ENCODE data around the gene POLE.
"Not testable (repeated sequence)": the region's sequence is repeated elsewhere in the genome, so short reads cannot be mapped to it uniquely, and the experiment has no call there.

Gene POLE

GRCh38 chr12:132718644-132719043 is 31.5 kb upstream of the POLE start:
- DNase-seq = no peak

GRCh38 chr12:132717531-132718387 is 30.6 kb upstream of the POLE start:
- no peak for DNase-seq

GRCh38 chr12:132717011-132717410 is 29.9 kb upstream of the POLE start:
- DNase-seq = no peak

- no peak for DNase-seq
Observed at GRCh38 chr12:132716356-132716755, 29.2 kb upstream of the POLE start.

GRCh38 chr12:132715874-132716273 is 28.7 kb upstream of the POLE start:
- DNase-seq = no peak

GRCh38 chr12:132713123-132713522 is 26.0 kb upstream of the POLE start:
- no peak for DNase-seq

- no peak for DNase-seq
Observed at GRCh38 chr12:132711080-132711843, 24.1 kb upstream of the POLE start.

- DNase-seq = peak; percentile 18
Observed at GRCh38 chr12:132710405-132711079, 23.4 kb upstream of the POLE start, which contains the start of gene PGAM5. PGAM5 (plus strand) TSS chr12:132710842; CDS start chr12:132710877, 35 bp downstream.

- no peak for DNase-seq
Observed at GRCh38 chr12:132710043-132710404, 22.9 kb upstream of the POLE start.

- no peak for DNase-seq
Observed at GRCh38 chr12:132708150-132708549, 21.0 kb upstream of the POLE start.

GRCh38 chr12:132707241-132707640 is 20.1 kb upstream of the POLE start:
- no peak for DNase-seq

GRCh38 chr12:132703641-132704040 is 16.5 kb upstream of the POLE start:
- no peak for DNase-seq

GRCh38 chr12:132702640-132703039 is 15.5 kb upstream of the POLE start:
- DNase-seq = no peak

- DNase-seq = no peak
Observed at GRCh38 chr12:132700212-132700822, 13.2 kb upstream of the POLE start.

GRCh38 chr12:132698341-132698740 is 11.2 kb upstream of the POLE start:
- DNase-seq = no peak

GRCh38 chr12:132695431-132695830 is 8.3 kb upstream of the POLE start:
- no peak for DNase-seq

GRCh38 chr12:132694888-132695287 is 7.7 kb upstream of the POLE start:
- DNase-seq = not testable (repeated sequence)

GRCh38 chr12:132692030-132692429 is 4.9 kb upstream of the POLE start:
- DNase-seq = not testable (repeated sequence)

GRCh38 chr12:132690112-132690511 is 3.0 kb upstream of the POLE start:
- DNase-seq = no peak

GRCh38 chr12:132689227-132689626 is 2.1 kb upstream of the POLE start:
- DNase-seq = no peak

GRCh38 chr12:132686825-132687210 is 324 bp downstream of the POLE start:
- no peak for DNase-seq

GRCh38 chr12:132685400-132685799 is 1.7 kb downstream of the POLE start:
- DNase-seq = no peak

GRCh38 chr12:132677492-132677891 is 9.7 kb downstream of the POLE start:
- DNase-seq = no peak
